ENCODE data around the gene CAMK2B. TPM values are rescaled to one million over a fixed set of nuclear protein-coding genes. Genes with fewer than 3 reads are reported as not detected.
A peak's percentile ranks its signal among the peaks of the same experiment; 100 is the strongest.
"Not testable (repeated sequence)": the region's sequence is repeated elsewhere in the genome, so short reads cannot be mapped to it uniquely, and the experiment has no call there.

CAMK2B gene
- polyA plus RNA-seq, 2 of the 4 experiments (the other 2 are of a cell fraction) = 0.17 TPM; not detected in 1

DNA sequence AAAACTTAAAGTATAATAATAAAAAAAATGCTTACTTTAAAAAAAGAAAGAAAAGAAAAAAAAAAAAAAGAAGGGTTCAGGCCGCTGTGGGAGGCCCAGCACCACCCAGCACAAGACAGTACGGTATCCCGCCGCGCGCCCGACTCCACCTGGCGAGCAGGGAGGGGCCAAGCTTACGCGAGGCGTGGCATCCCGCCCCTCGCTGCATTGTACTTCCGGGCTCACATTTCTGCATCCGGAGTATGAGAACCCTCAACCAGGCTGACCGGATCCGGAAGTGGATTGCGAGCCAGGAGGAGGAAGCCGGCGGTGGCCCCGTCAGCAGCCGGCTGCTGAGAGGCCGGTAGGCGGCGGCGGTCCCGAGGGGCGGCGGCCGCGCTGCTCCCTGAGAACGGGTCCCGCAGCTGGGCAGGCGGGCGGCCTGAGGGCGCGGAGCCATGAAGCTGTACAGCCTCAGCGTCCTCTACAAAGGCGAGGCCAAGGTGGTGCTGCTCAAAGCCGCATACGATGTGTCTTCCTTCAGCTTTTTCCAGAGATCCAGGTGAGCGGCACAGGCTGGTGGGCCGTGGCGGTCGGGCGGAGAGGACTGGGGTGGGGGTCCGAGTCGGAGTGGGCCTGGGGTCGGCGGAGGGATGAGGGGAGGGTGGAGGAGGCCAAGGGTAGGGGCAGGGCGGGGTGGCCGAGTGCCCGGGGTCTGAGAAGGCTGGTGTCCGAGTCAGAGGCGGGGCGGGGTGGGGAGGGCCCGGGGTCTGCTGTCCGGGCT, 124.5 kb downstream of the CAMK2B start, which contains the start of gene YKT6 (continued):
- TF ChIP-seq, protein P1, sequence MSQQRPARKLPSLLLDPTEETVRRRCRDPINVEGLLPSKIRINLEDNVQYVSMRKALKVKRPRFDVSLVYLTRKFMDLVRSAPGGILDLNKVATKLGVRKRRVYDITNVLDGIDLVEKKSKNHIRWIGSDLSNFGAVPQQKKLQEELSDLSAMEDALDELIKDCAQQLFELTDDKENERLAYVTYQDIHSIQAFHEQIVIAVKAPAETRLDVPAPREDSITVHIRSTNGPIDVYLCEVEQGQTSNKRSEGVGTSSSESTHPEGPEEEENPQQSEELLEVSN (IDR thresholded peaks at IDR 0.05; ENCODE audit: borderline replicate concordance, low read depth) = peak; percentile 63; the same call in 1 of the 2 replicates
- peak; percentile 60 to 73; a peak in 4 of 5 replicates for TF ChIP-seq JUN (IDR thresholded peaks at IDR 0.05)
- TF ChIP-seq, protein P2, sequence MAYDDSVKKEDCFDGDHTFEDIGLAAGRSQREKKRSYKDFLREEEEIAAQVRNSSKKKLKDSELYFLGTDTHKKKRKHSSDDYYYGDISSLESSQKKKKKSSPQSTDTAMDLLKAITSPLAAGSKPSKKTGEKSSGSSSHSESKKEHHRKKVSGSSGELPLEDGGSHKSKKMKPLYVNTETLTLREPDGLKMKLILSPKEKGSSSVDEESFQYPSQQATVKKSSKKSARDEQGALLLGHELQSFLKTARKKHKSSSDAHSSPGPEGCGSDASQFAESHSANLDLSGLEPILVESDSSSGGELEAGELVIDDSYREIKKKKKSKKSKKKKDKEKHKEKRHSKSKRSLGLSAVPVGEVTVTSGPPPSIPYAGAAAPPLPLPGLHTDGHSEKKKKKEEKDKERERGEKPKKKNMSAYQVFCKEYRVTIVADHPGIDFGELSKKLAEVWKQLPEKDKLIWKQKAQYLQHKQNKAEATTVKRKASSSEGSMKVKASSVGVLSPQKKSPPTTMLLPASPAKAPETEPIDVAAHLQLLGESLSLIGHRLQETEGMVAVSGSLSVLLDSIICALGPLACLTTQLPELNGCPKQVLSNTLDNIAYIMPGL (CRISPR knock-in tag; IDR thresholded peaks at IDR 0.05; ENCODE audit: borderline replicate concordance) = no peak

DNA sequence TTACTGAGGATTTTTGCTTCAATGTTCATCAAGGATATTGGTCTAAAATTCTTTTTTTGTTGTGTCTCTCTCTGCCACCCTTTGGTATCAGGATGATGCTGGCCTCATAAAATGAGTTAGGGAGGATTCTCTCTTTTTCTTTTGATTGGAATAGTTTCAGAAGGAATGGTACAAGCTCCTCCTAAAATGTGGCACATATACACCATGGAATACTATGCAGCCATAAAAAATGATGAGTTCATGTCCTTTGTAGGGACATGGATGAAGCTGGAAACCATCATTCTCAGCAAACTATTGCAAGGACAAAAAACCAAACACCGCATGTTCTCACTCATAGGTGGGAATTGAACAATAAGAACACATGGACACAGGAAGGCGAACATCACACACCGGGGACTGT, 125.2 kb downstream of the CAMK2B start:
- not testable (repeated sequence) for FAIRE-seq; H3K4me1 ChIP-seq; ATAC-seq; H3K9me3 ChIP-seq; DNase-seq (ENCODE audit: low read depth in 1 of 2, low spot score in 1 of 2)
- H3K4me2 ChIP-seq = peak overlapping the region; percentile 65
- H3K4me3 ChIP-seq = peak overlapping the region; percentile 72
- peak overlapping the region; percentile 50 to 92; a peak in 1 of 6 replicates for H3K27ac ChIP-seq
- 50% methylated on average over 2 of the region's 3 CpGs for WGBS (ENCODE audit: missing lambda C conversion rate)
- TF ChIP-seq KDM1A (IDR thresholded peaks at IDR 0.05; ENCODE audit: low read depth) = 0 out of 2 replicates have a peak, but pooled peaks have one; percentile 33
- ChIA-PET CTCF (interaction anchor here (1.3 to 2.4 kb wide), 5 partner anchors 11 to 119 kb away, joined by 3 to 6 read pairs (median 6); partner anchors contain the start of gene GCK), POLR2A (interaction anchor here (0.5 to 1.8 kb wide), 5 partner anchors 14 to 374 kb away, joined by 3 to 5 read pairs (median 4); partner anchors contain the start of genes DDX56 and POLD2)

DNA sequence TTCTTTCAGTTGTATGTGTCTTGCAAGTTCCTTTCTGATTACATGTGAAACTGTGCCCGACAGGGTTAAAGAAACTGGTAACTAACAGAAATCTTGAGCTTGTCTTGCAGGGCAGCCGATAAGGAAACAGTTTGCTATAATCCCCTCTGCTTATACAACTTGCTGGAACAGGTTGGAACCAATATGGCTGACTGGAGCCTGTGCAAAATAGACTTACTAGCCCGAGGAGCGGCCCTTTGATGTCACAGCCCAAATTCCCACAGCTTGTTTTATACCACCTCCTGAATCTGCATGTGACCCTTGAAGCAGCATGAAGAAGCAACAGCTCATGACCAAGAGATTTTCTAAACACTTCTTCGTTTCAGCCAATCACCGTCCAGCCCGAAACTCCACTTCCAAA, 127.9 kb downstream of the CAMK2B start:
- WGBS (ENCODE audit: missing lambda C conversion rate) = 45% methylated on average over 7 of the region's 7 CpGs
- ATAC-seq = no peak
- ChIA-PET CTCF (interaction anchor here (1.1 to 5.8 kb wide), 8 partner anchors 11 to 125 kb away, joined by 3 to 52 read pairs (median 6); no protein-coding TSS in a partner anchor), POLR2A (no interaction called here)
- no peak for DNase-seq (ENCODE audit: low read depth in 1 of 2, low spot score in 1 of 2)
- FAIRE-seq = no peak
- H3K4me1 ChIP-seq = peaks cover 6% of the 10 kb centered on the region; the same call in 2 of the 3 replicates
- H3K27ac ChIP-seq = no peak overlapping the region
- H3K4me3 ChIP-seq = no peak overlapping the region
- no peaks in the 10 kb centered on the region for H3K9me3 ChIP-seq
- H3K4me2 ChIP-seq = no peak overlapping the region
- TF ChIP-seq GATA3 (IDR thresholded peaks at IDR 0.05; ENCODE audit: borderline replicate concordance) = no peak

DNA sequence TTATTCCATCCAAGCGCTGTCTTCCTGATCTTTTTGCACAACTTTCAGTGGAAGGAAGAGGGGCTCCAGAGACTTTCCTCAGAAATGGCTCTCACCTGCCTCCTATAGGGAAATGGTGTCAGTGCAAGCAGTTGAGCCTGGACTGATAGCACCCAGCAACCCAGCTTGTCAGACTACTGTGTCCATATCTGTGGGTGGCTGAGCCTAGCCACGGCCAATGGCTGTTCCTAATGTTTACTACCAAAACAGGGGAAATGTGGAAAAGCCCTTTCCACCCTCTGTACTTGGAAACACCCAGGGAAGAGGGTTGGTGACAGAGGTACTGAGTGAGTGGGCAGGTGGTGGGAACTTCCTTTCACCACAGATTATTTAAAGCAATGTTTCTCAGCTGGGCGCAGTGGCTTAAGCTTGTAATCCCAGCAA, 128.9 kb downstream of the CAMK2B start:
- ATAC-seq (peak; percentile 74 to 75; a peak in 5 of 6 replicates), FAIRE-seq (no peak), DNase-seq (ENCODE audit: low read depth in 1 of 2, low spot score in 1 of 2) (peak; percentile 50 to 76)
- Histone ChIP-seq H3K27ac (no peak overlapping the region), H3K4me3 (no peak overlapping the region), H3K4me2 (no peak overlapping the region), H3K4me1 (no peaks in the 10 kb centered on the region), H3K9me3 (no peaks in the 10 kb centered on the region)
- ChIA-PET CTCF (interaction anchor here (0.5 to 5.8 kb wide), 27 partner anchors 9 to 1217 kb away, joined by 3 to 52 read pairs (median 5); no protein-coding TSS in a partner anchor), POLR2A (interaction anchor here (1.5 kb wide), 1 partner anchor 124 kb away, joined by 5 read pairs; no protein-coding TSS in a partner anchor)
- WGBS (ENCODE audit: missing lambda C conversion rate) = 25% methylated on average over 3 of the region's 3 CpGs
- TF ChIP-seq RAD21 (conservative IDR thresholded peaks at IDR 0.05 in 1 of 2, IDR thresholded peaks at IDR 0.05 in 1 of 2) (peak; percentile 75 to 86), SMC3 (IDR thresholded peaks at IDR 0.05) (peak; percentile 74), ZC3H11A (IDR thresholded peaks at IDR 0.05) (no peak)
- TF ChIP-seq, protein P3, sequence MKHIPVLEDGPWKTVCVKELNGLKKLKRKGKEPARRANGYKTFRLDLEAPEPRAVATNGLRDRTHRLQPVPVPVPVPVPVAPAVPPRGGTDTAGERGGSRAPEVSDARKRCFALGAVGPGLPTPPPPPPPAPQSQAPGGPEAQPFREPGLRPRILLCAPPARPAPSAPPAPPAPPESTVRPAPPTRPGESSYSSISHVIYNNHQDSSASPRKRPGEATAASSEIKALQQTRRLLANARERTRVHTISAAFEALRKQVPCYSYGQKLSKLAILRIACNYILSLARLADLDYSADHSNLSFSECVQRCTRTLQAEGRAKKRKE (CRISPR knock-in tag; IDR thresholded peaks at IDR 0.05; ENCODE audit: low read depth) = no peak
- TF ChIP-seq, protein P4, sequence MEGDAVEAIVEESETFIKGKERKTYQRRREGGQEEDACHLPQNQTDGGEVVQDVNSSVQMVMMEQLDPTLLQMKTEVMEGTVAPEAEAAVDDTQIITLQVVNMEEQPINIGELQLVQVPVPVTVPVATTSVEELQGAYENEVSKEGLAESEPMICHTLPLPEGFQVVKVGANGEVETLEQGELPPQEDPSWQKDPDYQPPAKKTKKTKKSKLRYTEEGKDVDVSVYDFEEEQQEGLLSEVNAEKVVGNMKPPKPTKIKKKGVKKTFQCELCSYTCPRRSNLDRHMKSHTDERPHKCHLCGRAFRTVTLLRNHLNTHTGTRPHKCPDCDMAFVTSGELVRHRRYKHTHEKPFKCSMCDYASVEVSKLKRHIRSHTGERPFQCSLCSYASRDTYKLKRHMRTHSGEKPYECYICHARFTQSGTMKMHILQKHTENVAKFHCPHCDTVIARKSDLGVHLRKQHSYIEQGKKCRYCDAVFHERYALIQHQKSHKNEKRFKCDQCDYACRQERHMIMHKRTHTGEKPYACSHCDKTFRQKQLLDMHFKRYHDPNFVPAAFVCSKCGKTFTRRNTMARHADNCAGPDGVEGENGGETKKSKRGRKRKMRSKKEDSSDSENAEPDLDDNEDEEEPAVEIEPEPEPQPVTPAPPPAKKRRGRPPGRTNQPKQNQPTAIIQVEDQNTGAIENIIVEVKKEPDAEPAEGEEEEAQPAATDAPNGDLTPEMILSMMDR (IDR thresholded peaks at IDR 0.05) = peak; percentile 63
